Measurements from ENCODE around the gene PREX1. TPM values are rescaled to one million over a fixed set of nuclear protein-coding genes. Genes with fewer than 3 reads are reported as not detected.

Gene PREX1
- total and polyA plus RNA-seq, 2 donors (not counting 3 experiments of a cell fraction or from before 2014, with no cell fraction given): 51.3 to 72.9 TPM

DNA sequence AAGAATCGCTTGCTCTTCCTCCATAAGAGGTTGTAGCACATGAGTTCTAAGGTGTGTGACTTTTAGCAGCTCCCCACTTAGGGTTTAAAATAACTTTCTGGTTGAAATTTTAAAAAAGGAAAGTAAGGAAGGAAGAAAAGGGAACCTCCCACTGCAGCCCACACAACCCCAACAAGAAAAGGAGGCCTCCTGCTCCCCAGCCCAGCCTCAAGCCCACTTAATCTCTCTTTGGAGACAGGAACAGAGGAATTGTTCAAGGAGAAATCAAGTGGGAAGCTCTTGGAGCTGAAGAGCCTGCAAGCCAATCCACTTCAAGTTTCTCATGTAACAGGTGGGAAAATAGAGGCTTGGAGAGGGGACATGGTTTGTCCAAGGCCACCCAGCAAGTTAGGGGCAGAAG is 39.1 kb upstream of the PREX1 start:
- H3K36me3 ChIP-seq (ENCODE audit: control insufficient read depth in 2 of 2, extremely low read depth in 1 of 2, insufficient read depth in 2 of 2, low read length in 2 of 2): no peaks in the 10 kb centered on the region
- no peak for DNase-seq (ENCODE audit: low read depth, low spot score)
- ChIA-PET POLR2A (no interaction called here), CTCF (no interaction called here)
- no peak overlapping the region for H3K4me2 ChIP-seq (ENCODE audit: insufficient read depth, low read length)
- H3K9me1 ChIP-seq (replicated peaks; ENCODE audit: control insufficient read depth, extremely low read depth, insufficient read depth, low read length): no peaks in the 10 kb centered on the region
- no peak overlapping the region for H3K4me3 ChIP-seq (replicated peaks in 1 of 3; ENCODE audit: insufficient read depth in 1 of 3, low read depth in 1 of 3, low read length in 3 of 3)
- no peak overlapping the region for H2AFZ ChIP-seq (ENCODE audit: low read depth, low read length)
- no peaks in the 10 kb centered on the region for H3K9me3 ChIP-seq (replicated peaks; ENCODE audit: control insufficient read depth, insufficient read depth, low read length)
- H3K4me1 ChIP-seq (ENCODE audit: control insufficient read depth, extremely low read depth, insufficient read depth, low read length): no peaks in the 10 kb centered on the region
- no peak overlapping the region for H3K27ac ChIP-seq (ENCODE audit: insufficient read depth, low read depth, low read length)
- intact Hi-C loops (cut with micrococcal nuclease) (no loop called here), dilution Hi-C loops (cut with MboI; ENCODE audit: extremely low pct_ligation_motif_present, low sequenced_read_pairs) (no loop called here)
- H4K20me1 ChIP-seq (replicated peaks; ENCODE audit: control insufficient read depth, extremely low read depth, insufficient read depth, low read length): no peaks in the 10 kb centered on the region
- no peak for TF ChIP-seq JUN (IDR thresholded peaks at IDR 0.05; ENCODE audit: borderline replicate concordance, insufficient read depth, insufficient read length, low read depth)
- TF ChIP-seq MYC (IDR thresholded peaks at IDR 0.05; ENCODE audit: low read depth, low read length): no peak
- no peak for TF ChIP-seq POLR2AphosphoS5 (IDR thresholded peaks at IDR 0.05; ENCODE audit: insufficient read depth, low read depth, low read length)
- TF ChIP-seq POLR2A (IDR thresholded peaks at IDR 0.05; ENCODE audit: low read depth, low read length): no peak
- TF ChIP-seq EZH2 (IDR thresholded peaks at IDR 0.05; ENCODE audit: borderline replicate concordance, low read depth, low read length, severe bottlenecking): no peak
- no peak for TF ChIP-seq GATA2 (IDR thresholded peaks at IDR 0.05; ENCODE audit: insufficient read depth, insufficient read length, low read depth, low read length)
- TF ChIP-seq, protein P1, sequence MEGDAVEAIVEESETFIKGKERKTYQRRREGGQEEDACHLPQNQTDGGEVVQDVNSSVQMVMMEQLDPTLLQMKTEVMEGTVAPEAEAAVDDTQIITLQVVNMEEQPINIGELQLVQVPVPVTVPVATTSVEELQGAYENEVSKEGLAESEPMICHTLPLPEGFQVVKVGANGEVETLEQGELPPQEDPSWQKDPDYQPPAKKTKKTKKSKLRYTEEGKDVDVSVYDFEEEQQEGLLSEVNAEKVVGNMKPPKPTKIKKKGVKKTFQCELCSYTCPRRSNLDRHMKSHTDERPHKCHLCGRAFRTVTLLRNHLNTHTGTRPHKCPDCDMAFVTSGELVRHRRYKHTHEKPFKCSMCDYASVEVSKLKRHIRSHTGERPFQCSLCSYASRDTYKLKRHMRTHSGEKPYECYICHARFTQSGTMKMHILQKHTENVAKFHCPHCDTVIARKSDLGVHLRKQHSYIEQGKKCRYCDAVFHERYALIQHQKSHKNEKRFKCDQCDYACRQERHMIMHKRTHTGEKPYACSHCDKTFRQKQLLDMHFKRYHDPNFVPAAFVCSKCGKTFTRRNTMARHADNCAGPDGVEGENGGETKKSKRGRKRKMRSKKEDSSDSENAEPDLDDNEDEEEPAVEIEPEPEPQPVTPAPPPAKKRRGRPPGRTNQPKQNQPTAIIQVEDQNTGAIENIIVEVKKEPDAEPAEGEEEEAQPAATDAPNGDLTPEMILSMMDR (IDR thresholded peaks at IDR 0.05; ENCODE audit: extremely low read depth in 1 of 2, insufficient read depth in 1 of 2, low read depth in 1 of 2, low read length in 2 of 2): no peak
- TF ChIP-seq, protein P2, sequence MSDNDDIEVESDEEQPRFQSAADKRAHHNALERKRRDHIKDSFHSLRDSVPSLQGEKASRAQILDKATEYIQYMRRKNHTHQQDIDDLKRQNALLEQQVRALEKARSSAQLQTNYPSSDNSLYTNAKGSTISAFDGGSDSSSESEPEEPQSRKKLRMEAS (IDR thresholded peaks at IDR 0.05; ENCODE audit: insufficient read depth, insufficient read length): no peak
- no peak for TF ChIP-seq FOS (IDR thresholded peaks at IDR 0.05; ENCODE audit: borderline replicate concordance, insufficient read depth, low read length)
- no peaks in the 10 kb centered on the region for H3K27me3 ChIP-seq (ENCODE audit: control insufficient read depth in 2 of 2, insufficient read depth in 2 of 2, low read length in 2 of 2)
- no peaks in the 10 kb centered on the region for H3K79me2 ChIP-seq (ENCODE audit: control insufficient read depth, insufficient read depth, low read length)
- FAIRE-seq: no peak
- no peak overlapping the region for H3K9ac ChIP-seq (replicated peaks; ENCODE audit: extremely low read depth, insufficient read depth, low read length)
- no TSS peak for BruUV-seq (replicated peaks)
